Activated CD4-positive, alpha-beta T cell treated with anti-CD3 and anti-CD28 coated beads, Interleukin-2, amount 50 U/mL, for 16 hours (primary cell): ENCODE data around the gene CD70.
"Not testable (repeated sequence)": the region's sequence is repeated elsewhere in the genome, so short reads cannot be mapped to it uniquely, and the experiment has no call there.

Experiments used
- DNase-seq: peaks from one replicate; pipeline ENCODE4 v3.0.0-alpha.2; 2020

Gene CD70

GRCh38 chr19:6597471-6598253 lies 6.7 kb upstream of the CD70 start:
- DNase-seq, result peak; percentile 59

DNA sequence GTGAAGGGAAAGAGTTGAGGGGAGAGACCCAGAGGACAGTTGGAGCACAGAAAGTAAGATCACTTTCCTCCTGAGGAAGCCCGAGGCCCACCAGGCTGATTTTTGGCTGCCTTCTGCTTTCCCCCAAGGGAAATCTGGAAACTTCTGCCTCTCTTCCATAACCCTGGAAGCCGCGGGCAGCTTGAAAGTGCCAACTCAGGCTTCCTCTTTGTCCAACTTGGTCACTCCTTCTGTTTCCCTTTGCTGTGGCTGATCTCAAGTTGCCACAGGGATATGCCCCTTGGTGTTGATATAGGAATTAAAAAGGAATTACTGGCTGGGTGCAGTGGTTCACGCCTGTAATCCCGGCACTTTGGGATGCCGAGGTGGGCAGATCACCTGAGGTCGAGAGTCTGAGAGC lies 5.7 kb upstream of the CD70 start:
- no peak for DNase-seq

DNA sequence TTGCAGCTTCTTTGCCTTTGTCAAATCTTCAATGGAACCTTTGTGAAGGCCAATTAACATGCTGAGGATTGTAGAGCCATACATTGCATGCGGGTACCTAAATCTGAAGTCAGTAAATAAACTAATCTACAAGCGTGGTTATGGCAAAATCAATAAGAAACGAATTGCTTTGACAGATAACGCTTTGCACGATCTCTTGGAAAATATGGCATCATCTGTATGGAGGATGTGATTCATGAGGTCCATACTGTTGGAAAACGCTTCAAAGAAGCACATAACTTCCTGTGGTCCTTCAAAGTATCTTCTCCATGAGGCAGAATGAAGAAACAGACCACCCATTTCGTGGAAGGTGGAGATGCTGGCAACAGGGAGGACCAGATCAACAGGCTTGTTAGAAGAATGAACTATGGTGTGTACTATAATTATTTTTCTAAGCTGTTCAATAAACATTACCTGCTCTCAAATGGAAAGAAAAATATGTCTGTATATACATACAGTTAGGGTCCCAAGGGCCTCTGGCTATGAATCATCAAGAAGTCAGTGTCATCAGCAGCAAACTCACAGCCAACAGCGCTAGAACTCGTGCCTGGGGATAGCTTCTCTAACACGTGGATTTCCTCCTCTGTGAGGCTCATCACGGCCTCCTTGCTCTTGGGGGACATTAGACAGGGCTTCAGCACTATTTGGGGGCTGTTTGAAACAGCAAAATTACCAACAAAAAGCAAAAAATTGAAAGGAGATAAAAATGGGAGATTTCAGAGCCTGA lies 2.9 kb upstream of the CD70 start:
- DNase-seq, result peak; percentile 62

DNA sequence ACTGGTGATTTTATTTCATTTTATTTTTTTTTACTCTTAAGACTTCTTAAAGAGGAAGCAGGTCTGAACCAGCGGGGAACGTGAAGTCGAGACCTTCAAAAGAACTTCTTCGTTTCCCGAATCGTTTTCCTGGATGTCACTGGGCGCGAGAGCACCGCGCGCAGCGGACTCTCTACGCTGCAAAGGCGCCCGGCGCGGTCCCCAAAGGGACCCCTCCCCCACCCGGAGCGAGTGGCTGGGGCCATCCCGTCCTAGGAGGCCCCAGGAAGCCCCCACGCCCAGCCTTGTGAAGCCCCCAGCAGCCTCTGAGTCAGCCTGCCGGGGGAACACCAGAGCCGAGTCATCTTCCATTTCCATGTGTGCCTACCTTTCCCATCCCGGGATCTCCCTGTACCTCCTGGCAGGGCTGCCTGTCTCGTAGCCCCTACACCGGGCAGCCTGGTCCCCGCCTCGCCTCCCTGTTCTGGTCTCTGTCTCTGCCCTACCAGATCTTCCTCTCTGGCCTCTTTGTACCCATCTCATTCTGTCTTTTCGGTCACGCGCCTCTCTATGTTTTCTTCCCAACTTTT lies 608 bp downstream of the CD70 start:
- DNase-seq, result peak; percentile 32

GRCh38 chr19:6589711-6590257 lies 1.2 kb downstream of the CD70 start:
- no peak for DNase-seq

- DNase-seq, result no peak
Measured at GRCh38 chr19:6588508-6589345, 2.2 kb downstream of the CD70 start.

GRCh38 chr19:6587998-6588507 lies 2.9 kb downstream of the CD70 start:
- DNase-seq, result no peak

DNA sequence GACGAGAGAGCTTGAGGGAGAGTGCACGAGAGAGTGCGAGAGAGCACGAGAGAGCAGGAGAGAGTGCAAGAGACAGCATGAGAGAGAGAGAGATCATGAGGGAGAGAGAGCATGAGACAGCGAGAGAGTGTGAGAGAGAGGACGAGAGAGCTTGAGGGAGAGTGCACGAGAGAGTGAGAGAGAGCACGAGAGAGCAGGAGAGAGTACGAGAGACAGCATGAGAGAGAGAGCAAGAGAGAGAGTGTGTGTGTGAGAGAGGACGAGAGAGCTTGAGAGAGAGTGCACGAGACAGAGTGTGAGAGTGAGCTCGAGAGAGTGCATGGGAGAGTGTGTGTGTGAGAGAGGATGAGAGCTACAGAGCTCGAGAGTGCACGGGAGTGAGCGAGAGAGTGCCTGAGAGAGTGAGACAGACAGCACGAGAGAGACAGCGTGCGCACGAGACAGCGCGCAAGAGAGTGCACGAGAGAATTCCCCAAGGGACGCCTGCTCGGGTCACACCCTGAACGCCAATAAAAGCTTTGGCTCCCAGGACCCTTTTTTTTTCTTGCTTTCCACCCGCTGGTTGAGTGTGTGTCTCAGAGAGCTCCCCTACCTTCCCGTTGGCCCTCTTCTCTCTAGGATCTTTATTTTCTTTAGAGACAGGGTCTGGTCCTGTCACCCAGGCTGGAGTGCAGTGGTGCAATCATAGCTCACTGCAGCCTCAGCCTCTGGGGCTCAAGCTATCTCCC lies 3.7 kb downstream of the CD70 start:
- DNase-seq, result no peak

DNA sequence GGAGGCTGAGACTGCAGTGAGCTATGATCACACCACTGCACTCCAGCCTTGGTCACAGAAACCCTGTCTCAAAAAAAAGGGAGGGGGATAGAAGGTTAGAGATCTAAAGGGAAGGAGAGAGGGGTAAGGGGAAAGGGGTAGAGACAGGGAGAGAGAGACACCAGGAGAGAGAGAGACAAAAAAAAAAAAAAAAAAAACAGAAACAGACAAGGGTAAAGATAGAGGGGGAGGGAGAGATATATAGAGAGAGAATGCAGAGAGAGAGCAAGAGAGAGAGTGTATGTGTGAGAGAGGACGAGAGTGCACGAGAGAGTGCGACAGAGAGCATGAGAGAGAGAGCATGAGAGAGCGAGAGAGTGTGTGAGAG lies 4.2 kb downstream of the CD70 start:
- no peak for DNase-seq

DNA sequence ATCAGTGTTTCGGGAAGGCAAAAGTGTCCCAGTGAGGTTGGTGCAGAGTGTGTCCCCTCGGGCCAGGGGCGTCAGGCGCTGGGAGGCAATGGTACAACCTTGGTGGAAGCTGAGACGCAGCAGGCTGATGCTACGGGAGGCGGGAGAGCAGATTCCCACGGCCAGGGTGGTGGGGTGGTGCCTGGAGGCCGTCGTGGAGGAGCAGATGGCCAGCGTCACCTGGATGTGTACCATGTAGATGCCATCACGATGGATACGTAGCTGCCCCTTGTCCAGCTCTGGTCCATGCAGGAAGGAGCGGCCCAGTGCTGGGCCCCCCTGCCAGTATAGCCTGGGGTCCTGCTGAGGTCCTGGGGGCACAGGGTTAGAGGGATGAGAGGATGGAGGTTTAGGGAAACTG lies 4.9 kb downstream of the CD70 start:
- DNase-seq, result no peak

DNA sequence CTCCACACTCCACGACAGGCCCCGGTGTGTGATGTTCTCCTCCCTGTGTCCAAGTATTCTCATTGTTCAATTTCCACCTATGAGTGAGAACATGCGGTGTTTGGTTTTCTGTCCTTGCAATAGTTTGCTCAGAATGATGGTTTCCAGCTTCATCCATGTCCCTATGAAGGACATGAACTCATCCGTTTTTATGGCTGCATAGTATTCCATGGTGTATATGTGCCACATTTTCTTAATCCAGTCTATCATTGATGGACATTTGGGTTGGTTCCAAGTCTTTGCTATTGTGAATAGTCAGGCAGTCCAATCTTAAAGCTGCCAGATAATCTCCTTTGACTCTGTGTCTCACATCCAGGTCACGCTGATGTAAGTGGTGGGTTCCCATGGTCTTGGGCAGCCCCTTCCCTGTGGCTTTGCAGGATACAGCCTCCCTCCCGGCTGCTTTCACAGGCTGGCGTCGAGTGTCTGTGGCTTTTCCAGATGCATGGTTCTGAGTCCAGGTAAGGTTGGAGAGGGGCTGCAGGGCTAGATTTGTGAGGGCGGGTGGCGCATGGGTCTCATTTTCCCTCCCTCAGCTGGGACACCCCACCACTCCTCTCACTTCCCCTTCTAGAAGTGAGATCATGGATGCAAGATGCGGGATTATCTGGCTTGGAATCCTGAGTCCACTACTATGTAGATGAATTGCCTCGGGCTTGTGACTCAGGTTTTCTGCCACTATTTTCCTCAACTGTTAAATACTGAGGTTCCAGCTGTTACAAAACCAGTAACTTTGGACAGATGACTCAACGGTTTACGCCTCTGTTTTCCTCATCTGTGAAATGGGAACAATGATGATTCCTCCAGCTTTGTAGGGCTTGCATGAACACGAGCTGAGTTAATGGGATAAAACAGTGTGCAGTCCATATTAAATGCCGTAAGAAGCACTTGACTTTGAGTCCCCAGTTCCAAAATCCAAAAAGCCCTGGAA lies 8.2 kb downstream of the CD70 start:
- DNase-seq, result not testable (repeated sequence)

GRCh38 chr19:6580313-6580712 lies 10.6 kb downstream of the CD70 start:
- no peak for DNase-seq

GRCh38 chr19:6579450-6580178 lies 11.3 kb downstream of the CD70 start:
- no peak for DNase-seq

DNA sequence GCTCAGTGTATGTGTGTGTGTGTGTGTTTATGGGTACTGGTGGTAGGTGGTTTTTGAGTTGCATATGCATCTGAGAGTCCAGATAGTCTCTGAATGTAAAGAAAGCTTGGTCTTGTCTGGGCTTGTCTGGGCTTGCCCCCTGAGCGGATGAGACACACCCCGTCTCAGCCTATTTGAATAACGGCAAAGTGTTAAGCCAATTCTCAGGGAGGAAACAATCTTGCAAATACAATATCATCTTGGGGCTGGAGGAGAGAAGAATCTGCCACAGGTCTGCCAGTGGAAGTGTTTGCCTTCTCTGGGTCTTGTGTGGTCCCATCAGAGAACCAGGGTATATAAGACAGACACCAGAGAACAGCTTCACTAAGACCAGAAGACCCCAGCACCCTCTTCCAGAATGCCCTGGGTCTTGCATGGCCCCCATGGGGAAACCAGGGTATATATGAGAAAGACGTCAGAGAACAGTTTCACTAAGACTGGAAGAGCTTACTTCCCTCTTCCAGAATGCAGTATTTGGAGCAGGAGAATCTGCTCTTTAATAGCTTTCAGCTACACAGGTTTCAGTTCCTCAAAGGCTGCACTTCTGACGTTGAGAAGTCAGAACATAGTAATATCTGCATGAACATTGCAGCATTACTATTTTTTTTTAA lies 13.3 kb downstream of the CD70 start:
- no peak for DNase-seq

DNA sequence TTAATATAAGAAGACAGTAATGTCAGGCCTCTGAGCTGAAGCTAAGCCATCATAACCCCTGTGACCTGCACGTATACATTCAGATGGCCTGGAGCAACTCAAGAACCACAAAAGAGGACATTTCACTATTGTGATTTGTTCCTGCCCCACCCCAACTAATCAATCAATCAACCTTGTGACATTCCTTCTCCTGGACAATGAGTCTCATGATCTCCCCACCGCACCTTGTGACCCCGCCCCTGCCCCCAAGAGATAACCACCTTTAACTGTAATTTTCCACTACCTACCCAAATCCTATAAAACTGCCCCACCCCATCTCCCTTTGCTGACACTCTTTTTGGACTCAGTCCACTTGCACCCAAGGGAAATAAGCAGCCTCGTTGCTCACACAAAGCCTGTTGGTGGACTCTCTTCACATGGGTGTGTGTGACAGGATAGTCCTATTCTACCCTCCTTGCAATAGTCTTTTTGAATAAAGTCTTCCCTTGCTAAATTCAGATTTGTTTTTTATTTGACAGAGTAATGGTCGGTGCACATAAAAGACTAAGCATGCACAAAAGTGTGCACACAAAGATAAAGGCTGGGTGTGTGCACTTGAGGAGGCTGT lies 14.0 kb downstream of the CD70 start:
- no peak for DNase-seq

- DNase-seq, result no peak
Measured at GRCh38 chr19:6573350-6573749, 17.6 kb downstream of the CD70 start.

DNA sequence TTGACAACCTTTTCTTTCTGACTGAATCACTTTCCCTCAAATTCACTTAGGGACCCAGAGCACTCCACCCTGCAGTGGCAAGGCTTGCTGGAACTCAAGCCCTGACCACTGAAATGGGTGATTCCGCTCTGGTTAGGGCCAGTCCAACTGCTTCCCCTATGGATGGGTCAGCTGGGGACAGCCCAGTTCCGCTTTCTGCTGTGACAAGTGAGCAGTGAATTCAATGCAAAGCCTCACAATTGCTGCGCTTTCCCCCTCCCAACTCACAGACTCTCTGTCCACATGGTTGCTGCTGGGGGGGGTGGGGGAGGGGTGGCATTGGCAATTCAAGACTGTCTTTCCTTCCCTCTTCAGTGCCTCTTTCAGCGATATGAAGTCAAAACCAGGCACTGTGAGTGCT lies 18.7 kb downstream of the CD70 start:
- DNase-seq, result no peak

GRCh38 chr19:6571167-6571566 lies 19.8 kb downstream of the CD70 start:
- no peak for DNase-seq

- DNase-seq, result no peak
Measured at GRCh38 chr19:6570764-6571163, 20.2 kb downstream of the CD70 start.
